Testis (tissue), 3 donors: ENCODE measurements around the gene CPZ. TPM values are rescaled to one million over a fixed set of nuclear protein-coding genes. Genes with fewer than 3 reads are reported as not detected.

Source experiments
- DNase-seq: peaks from one replicate; pipeline ENCODE4 v3.0.0-alpha.2; 2019
- H3K27ac ChIP-seq, 2 donors: fragments of 200-600 bp; sonication (generic); one replicate each; pipeline ENCODE4 v1.5.1; 2019
- H3K27me3 ChIP-seq: fragments of 200-600 bp; sonication (generic); one replicate; pipeline ENCODE4 v1.5.1; 2019
- H3K36me3 ChIP-seq: fragments of 200-600 bp; sonication (generic); one replicate; pipeline ENCODE4 v1.5.1; 2017; ENCODE audit warnings: low read depth; ENCODE audit errors: missing control alignments
- H3K4me1 ChIP-seq: fragments of 200-600 bp; sonication (generic); one replicate; pipeline ENCODE4 v1.5.1; 2019
- H3K4me3 ChIP-seq, 2 donors: fragments of 200-600 bp; sonication (generic); one replicate each; pipeline ENCODE4 v1.5.1; 2017 to 2019
- H3K9me3 ChIP-seq: fragments of 200-600 bp; sonication (generic); one replicate; pipeline ENCODE4 v1.5.1; 2017
- POLR2A ChIP-seq: fragments of 450-650 bp; IDR thresholded peaks from one replicate; pipeline ENCODE4 v1.6.1; 2017; ENCODE audit warnings: antibody characterized with exemption, mild to moderate bottlenecking, moderate library complexity
- WGBS, 2 donors: methylation state at CpG; one replicate each; pipeline ENCODE4 v1.1.5; 2018; 5-methylcytosine and 5-hydroxymethylcytosine counted together
- intact Hi-C: fragments of 100-400 bp; cut with DNase I; formaldehyde crosslinking; loops from one replicate; pipeline ENCODE4 v1.15.1; 2023; ENCODE audit warnings: low total_unique reads
- polyA plus RNA-seq: library from polyadenylated mRNA; stranded (reverse); fragments of 350-450 nt; fragmentation: Illumina TruSeq; extraction: RNeasy Lipid Tissue Mini Kit (QIAGEN cat#74804); gene quantifications from one replicate; pipeline ENCODE4 v1.2.3, GENCODE V29; 2014; ENCODE audit warnings: low read depth, low replicate concordance; ENCODE audit not compliant: insufficient read depth
- total RNA-seq, 2 donors: library from RNA; depleted of rRNA; stranded (reverse); fragments of >200 nt; gene quantifications; one replicate each; pipeline ENCODE4 v1.2.3, GENCODE V29; 2016
- TF ChIP-seq, protein P1 (sequence below), 3 experiments: fragments of 450-650 bp in 2 of 3; fragments of 200-600 bp in 1 of 3; sonication (generic) in 1 of 3; IDR thresholded peaks; one replicate each; pipeline ENCODE4 v1.5.1; 2016 to 2019; ENCODE audit warnings: antibody characterized with exemption in 3 of 3, mild to moderate bottlenecking in 2 of 3, moderate library complexity in 1 of 3

Gene CPZ
- total and polyA plus RNA-seq, 3 donors from 2014 or later = 2.0 to 21.9 (median 10.2) TPM

DNA sequence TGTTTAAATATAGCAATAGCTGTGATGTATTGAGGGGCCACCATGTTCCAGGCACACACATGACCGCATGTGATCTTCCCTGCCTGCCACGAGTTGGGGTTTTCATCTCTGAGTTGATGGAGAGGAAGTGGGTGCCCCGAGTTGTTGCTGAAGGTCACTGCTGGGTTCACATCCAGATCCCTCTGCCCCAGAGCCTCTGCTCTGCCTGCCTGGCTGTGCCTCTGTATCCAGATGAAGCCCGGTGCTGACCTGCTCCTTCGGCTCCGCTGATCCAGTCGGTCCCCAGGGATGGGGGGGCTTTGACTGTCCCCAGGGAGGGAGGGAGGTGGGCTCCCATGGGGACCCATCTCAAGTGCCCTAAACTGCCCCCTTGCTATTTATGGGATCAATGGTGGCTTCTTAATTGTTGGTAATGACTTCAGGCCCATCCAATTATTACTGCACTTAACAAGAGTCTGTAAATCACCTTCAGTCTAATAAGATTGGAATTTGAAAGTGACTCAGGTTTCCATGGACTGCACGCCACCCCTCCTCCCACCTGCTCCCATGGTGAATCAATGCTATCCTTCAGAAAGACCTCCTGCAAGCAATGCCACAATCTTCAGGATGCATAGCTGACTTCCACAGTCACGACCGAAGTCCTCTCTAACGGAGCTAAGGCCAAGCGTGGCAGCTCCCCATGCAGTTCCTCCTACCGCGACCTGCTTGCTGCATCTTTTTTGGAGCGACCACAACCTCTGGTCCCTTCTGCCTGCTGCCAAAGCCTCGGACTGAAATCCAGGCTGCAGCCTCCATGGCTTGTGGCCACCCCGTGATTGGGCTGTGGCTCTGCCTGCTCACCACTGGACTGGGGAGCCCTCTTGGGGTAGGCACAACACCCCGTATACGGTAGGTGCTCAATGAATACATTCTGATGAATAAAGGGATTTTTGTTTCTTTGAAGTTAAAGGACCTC lies 73.1 kb downstream of the CPZ start:
- Histone ChIP-seq H3K36me3 (no peaks in the 10 kb centered on the region), H3K4me1 (no peaks in the 10 kb centered on the region), H3K4me3 (no peak overlapping the region), H3K27ac (no peak overlapping the region), H3K9me3 (no peaks in the 10 kb centered on the region), H3K27me3 (no peaks in the 10 kb centered on the region)
- no peak for DNase-seq
- intact Hi-C loops = no loop called here
- TF ChIP-seq, protein P1, sequence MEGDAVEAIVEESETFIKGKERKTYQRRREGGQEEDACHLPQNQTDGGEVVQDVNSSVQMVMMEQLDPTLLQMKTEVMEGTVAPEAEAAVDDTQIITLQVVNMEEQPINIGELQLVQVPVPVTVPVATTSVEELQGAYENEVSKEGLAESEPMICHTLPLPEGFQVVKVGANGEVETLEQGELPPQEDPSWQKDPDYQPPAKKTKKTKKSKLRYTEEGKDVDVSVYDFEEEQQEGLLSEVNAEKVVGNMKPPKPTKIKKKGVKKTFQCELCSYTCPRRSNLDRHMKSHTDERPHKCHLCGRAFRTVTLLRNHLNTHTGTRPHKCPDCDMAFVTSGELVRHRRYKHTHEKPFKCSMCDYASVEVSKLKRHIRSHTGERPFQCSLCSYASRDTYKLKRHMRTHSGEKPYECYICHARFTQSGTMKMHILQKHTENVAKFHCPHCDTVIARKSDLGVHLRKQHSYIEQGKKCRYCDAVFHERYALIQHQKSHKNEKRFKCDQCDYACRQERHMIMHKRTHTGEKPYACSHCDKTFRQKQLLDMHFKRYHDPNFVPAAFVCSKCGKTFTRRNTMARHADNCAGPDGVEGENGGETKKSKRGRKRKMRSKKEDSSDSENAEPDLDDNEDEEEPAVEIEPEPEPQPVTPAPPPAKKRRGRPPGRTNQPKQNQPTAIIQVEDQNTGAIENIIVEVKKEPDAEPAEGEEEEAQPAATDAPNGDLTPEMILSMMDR (IDR thresholded peaks at IDR 0.05) = no peak
- TF ChIP-seq POLR2A = no peak
- 78% methylated on average over 18 to 19 of the region's 19 CpGs for WGBS, 2 donors

- WGBS, 2 donors = 76 to 83% methylated on average over 6 of the region's 6 CpGs
- H3K27ac ChIP-seq = no peak overlapping the region
- H3K36me3 ChIP-seq = no peaks in the 10 kb centered on the region
- H3K4me1 ChIP-seq = no peaks in the 10 kb centered on the region
- H3K9me3 ChIP-seq = no peaks in the 10 kb centered on the region
- H3K27me3 ChIP-seq = no peaks in the 10 kb centered on the region
- TF ChIP-seq, protein P1 (IDR thresholded peaks at IDR 0.05) = no peak
- no peak for TF ChIP-seq POLR2A
- intact Hi-C loops = no loop called here
- H3K4me3 ChIP-seq = no peak overlapping the region
- DNase-seq = no peak
These were observed 74.0 kb downstream of the CPZ start for GRCh38 chr4:8666581-8666980.

Other genes with a start within 250 kb of the CPZ start
- gene ACOX3, start 152.0 kb upstream of the CPZ start, total RNA-seq = 10 to 100 TPM; 29.8 to 35.9 TPM
- gene ACOX3, start 152.0 kb upstream of the CPZ start, polyA plus RNA-seq = 8.6 TPM
- 10 to 100 TPM; 41.3 to 52.7 TPM for gene TRMT44, start 152.0 kb upstream of the CPZ start, total RNA-seq
- gene TRMT44, start 152.0 kb upstream of the CPZ start, polyA plus RNA-seq = 20.9 TPM
- under 1 TPM; 0.39 to 0.99 TPM for gene GPR78, start 12.4 kb upstream of the CPZ start, total RNA-seq
- gene GPR78, start 12.4 kb upstream of the CPZ start, polyA plus RNA-seq = 0.34 TPM